Renal cortex interstitium (tissue), 11 donors: ENCODE measurements around the gene MAP1B. TPM values are rescaled to one million over a fixed set of nuclear protein-coding genes. Genes with fewer than 3 reads are reported as not detected.
A peak's percentile ranks its signal among the peaks of the same experiment; 100 is the strongest.

Experiments used
- DNase-seq, 11 donors: peaks; one replicate each; pipeline ENCODE4 v3.0.0-alpha.2; 2013; ENCODE audit warnings: low read depth in 9 of 11, low spot score in 4 of 11; ENCODE audit errors: extremely low read depth in 1 of 11
- polyA plus RNA-seq, 3 donors: library from polyadenylated mRNA; unstranded; fragments of 120-200 nt; gene quantifications; one replicate each; pipeline ENCODE4 v1.2.1, GENCODE V29; 2013; ENCODE audit not compliant: insufficient read length in 3 of 3

MAP1B gene
- polyA plus RNA-seq, 3 donors: 13.6 to 17.7 (median 16.5) TPM

- DNase-seq: no peak
Measured at GRCh38 chr5:72123764-72124376, 16.6 kb downstream of the MAP1B start.

DNA sequence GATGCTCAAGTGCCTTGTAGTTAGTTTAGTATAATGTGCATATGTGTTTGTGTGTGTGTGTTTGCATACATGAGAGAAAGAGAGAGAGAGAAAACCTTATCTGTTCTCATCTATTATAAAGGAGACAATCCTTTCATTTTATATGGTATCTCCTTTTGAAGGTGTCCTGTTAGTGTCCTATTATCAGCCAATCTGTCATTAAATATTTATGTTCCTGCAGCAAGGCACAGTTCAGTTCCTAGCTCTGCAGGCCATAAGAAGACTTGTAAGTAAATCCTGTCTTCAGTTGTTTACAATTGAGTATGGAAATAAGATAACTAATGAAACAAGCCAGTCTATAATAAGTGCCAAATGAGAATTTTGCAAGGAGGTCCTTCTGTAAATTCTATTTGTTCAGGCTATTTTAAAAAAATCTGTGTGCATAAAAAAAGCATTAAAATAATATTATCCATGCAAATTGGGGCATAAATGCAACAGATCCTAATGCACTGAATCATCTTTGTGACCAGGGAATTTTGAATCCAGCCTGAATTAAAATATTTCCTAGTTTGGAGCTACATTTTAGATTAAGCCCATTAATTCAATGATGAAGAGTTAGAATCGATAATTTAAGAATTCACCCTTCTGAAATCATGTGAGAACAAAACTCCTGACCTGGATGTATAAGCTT is 18.1 kb downstream of the MAP1B start:
- no peak for DNase-seq

DNA sequence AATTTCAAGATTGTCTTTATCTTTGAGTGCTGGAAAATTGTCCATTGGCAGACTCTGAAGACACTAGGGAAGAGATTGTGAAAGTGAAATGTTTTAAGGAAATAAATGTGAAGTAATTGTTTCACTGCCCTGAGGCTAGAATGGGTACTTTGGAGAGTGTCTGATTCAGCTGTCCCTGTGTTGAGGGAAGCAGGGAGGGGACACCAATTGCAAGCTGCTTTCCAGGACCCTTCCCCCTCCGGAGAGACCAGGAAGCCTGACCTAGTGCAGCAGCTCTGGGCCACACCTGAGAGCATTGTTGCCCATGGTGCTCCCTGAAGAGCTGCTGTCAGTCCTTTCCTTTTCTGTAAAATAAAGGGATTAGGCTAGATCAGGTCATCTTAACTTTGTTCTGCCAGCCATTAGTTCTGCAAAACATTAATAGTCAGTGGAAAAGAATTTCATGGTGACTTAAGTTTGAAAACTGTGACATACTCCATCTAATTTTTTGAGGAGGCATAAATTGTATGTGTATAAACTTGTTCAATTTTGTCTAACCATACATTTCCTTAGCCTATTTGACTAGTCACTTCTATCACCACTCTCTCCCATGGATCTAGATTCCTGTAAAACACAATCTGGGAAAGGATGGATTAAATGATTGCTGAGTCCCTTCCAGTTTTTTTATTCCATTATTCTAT is 18.8 kb downstream of the MAP1B start:
- DNase-seq: no peak

DNA sequence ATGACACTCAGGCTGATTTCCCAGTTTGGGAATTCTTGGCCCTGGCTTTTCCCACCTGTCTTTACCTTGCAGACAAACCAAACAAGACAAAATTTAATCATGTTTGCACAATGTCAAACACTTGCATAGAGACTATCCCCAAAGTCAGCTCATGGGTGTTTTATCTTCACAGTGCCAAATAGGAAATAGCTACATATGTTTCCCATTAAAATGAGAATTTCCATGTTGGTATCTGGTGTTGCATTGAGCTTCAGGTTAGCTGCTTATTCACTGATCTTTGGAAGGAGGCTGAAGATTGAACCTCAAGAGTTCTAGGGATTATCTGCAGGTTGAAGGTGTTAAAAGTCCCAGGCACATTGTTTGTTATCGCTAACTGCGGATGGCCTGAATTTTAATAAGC is 19.5 kb downstream of the MAP1B start:
- no peak for DNase-seq

DNA sequence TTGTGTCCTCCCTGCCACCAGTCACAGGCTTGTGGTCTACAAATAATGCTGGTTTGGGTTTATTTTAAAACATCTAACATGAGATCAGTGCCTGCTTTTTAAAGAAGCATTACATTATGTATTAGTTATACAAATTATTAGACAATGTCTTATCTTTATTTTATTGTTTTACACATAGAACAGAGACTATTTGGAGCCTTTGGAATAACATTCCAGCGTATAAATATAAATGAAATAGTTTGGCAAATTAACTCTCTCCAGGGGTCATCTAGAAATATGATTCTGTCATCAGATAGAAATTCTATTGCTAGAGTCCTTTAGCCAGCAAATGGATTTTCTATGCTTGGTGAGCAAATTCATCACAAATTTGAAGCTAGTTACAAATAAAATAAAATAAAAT is 22.4 kb downstream of the MAP1B start:
- DNase-seq: no peak

DNA sequence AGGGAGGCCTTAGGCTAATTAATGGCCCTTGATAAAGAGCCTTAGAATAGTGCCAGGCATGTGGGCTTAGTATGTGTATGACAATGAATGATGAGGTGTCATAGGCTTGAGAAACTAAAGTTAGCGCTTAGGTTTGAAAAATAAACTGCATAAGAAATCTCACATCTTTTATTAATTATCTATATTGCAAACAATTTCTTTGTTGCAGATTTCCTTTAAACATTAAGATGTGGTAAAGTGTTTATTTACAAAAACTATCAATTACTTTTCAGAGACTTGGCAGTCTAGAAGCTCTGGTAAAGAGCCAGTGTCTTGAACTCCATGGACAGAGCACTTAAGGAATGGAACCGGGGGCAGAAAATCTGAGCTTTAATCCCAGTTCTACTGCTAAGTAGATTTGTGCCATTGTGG is 23.1 kb downstream of the MAP1B start:
- no peak for DNase-seq

GRCh38 chr5:72133212-72133990 is 26.1 kb downstream of the MAP1B start:
- DNase-seq: no peak

GRCh38 chr5:72134226-72134899 is 27.1 kb downstream of the MAP1B start:
- DNase-seq: no peak

DNA sequence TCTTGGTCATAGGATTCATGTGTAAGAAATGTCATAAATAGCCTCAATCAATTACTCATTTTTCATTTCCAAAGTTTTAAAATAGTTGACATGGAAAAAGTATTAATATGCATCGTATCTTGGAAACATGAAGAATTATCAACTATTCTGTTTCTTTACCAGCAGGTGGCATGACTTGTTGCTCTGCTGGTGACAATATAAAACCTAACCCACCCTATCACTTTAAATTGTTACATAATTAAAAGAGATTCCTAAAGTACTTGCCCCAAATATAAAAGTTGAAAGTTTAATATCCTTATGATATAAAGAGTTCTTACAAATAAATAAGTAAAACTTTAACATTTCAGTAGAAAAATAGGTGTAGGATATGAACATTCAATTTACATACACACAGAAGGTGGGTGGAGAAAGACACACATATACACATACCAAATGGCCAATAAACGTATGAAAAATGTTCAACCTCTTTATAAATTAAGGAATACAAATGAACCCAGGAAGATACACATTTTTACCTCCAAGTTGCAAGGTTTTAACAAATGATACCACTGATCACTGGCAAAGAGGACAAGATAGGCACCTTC is 30.6 kb downstream of the MAP1B start:
- DNase-seq: no peak

DNA sequence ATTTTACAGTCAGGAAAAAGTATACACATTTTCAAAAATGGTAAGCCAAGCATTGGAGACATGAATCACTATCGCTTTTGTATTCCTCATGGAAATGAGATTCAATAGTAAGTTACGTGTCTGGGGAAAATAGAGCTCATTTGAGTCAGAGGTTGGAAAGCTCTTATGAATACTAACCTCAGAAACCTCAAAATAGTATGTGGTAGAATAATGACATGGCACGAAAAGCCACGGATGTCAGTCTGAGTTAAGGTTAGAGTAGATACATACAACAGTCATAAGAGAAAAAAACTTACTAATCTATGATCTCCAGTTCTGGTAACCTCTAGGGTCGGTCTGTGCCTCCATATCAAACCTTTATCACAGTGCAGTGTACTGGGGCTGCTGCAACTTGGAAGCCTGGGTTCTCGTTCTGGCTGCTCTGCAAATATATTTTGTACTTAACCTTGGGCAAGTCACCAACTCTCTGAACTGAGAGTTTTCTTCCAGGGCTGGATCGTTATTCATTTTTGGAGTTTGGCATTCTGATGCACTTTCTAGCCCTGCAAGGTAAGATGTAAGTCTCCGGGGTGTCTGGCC is 31.8 kb downstream of the MAP1B start:
- no peak for DNase-seq

DNA sequence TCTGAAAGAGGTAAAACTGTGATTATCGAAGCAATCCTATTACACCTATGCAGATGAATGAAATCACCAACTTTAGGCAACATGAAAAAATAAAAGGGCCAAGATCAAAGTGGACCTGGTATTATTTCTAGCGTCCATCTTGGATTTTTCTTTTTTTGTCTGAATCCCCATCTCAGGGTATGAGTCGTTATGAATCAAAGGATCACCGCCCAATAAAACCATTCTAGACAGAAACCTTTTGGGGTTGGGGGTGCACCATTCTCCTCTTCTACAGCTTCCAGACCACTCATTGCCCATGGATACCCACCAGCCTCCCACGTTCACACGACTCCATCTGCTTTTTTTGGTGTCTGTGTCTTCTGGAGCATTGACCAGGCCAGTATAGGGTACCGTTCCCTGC is 33.4 kb downstream of the MAP1B start:
- DNase-seq: no peak

GRCh38 chr5:72141440-72142355 is 34.4 kb downstream of the MAP1B start:
- DNase-seq: peak in 6 of 11 donors; percentile 12 to 34 (median 21)

- no peak for DNase-seq
Measured at GRCh38 chr5:72144762-72145161, 37.5 kb downstream of the MAP1B start.

- no peak for DNase-seq
Measured at GRCh38 chr5:72145348-72145747, 38.1 kb downstream of the MAP1B start.

DNA sequence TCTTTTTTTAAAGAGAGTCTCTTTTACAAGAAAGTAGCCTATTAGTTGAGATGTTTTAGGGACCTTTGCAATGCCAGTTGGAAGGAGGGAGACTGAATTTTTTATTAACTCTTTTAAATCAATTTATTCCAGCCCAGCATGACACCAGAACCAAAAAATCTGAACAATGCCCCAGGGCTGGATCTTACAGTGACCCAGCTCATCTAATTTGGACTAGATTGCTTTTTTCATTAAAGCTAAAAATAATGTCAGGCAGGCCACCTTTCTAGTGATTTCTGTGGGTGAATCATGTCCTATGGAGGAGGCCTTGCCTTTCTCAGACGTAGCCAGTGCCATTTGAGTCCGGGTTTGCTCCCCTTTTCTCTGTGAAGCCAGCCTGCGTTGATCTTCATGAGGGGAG is 38.8 kb downstream of the MAP1B start:
- DNase-seq: no peak

- no peak for DNase-seq
Measured at GRCh38 chr5:72147569-72147968, 40.3 kb downstream of the MAP1B start.

DNA sequence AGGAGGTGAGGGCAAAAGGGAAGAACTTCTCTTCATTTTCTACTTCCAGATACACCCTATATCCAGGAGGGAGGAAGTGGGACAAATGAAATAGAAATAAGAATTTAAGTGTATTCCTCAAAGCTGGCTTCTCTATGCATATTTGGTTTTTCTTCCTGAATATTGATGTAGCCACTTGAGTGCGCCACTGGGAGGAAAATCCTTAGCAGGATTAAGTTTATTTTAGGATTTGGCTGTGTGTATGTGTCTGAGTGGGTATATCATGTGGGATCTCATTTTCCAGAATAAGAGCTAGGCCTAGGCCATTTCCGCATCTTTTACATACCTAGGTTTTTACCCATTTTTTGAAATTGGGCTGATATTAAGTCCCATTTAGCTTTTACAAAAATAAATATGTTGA is 42.5 kb downstream of the MAP1B start:
- DNase-seq: no peak

GRCh38 chr5:72151169-72151568 is 43.9 kb downstream of the MAP1B start:
- no peak for DNase-seq
